Right kidney (tissue), 1 donor: ENCODE data around the gene RMND5A.
A peak's percentile ranks its signal among the peaks of the same experiment; 100 is the strongest.

ENCODE experiments used
- DNase-seq: peaks from one replicate; pipeline ENCODE4 v3.0.0-alpha.2; 2016

RMND5A gene

DNA sequence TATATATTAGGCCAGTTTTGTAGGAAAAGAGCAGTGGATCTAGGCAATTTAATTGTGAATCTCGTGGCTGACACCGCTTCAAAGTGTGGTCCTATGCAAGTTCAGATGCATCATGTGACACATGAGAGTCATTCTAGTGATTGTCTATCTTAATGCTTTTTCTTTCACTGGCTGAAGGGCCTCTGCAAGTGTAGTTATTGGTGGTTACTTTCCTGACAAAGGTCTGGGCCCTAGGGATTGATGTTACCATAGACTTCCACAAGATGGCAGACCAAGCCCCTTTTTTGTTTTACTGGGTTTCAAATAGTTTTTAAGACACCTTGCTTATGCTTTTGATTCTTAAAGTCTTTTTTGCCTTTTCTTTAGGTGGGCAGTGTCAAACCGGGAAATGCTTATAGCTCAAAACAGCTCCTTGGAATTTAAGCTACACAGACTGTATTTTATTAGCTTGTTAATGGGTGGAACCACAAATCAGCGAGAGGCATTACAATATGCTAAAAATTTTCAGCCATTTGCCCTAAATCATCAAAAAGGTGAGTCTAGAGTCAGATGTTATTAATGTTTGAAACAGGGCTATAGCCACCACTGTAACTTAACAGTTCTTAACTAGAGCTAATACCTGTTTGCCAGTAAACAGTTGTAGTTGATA, 44.7 kb downstream of the RMND5A start:
- no peak for DNase-seq

- DNase-seq: no peak
Measured at GRCh38 chr2:86765310-86765695, 45.2 kb downstream of the RMND5A start.

GRCh38 chr2:86768189-86768949, 48.3 kb downstream of the RMND5A start:
- no peak for DNase-seq

- no peak for DNase-seq
Measured at GRCh38 chr2:86769838-86770237, 49.7 kb downstream of the RMND5A start.

DNA sequence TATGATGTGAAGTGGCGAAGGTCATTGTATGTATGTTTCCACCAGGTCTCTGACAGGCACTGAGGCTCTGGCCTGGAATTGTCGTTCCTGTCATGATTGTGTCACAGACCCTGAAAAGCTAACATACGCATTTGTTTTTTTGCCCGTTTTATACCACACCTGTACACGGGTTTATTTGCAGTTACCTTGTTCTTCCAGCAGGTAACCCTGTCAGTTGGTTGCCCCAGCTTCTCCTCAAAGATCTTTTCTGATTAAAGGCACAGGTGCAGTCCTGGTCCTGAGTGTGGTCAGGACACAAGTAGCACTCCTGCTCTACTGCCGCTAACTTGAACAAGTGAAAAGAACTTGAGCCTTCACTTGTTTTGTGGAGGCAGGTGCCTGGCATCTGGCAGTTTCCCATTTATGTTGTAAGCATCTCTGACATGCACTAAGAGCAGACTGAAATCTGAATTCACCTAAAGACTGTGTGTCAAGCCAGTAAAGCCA, 50.8 kb downstream of the RMND5A start:
- DNase-seq: no peak

DNA sequence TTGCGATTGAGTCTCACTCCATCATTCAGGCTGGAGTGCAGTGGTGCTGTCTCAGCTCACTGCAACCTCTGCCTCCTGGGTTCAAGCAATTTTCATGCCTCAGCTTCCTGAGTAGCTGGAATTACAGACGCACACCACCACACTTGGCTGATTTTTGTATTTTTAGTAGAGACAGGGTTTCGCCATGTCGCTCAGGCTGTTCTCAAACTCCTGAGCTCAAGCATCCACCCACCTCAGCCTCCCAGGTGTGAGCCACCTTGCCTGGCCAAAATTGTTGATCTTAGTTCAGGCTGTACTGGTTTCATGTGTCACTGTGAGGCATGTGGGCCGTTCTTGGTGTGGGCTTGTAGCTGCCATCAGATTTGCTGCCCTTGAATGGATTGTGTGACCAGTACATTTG, 52.5 kb downstream of the RMND5A start:
- no peak for DNase-seq

DNA sequence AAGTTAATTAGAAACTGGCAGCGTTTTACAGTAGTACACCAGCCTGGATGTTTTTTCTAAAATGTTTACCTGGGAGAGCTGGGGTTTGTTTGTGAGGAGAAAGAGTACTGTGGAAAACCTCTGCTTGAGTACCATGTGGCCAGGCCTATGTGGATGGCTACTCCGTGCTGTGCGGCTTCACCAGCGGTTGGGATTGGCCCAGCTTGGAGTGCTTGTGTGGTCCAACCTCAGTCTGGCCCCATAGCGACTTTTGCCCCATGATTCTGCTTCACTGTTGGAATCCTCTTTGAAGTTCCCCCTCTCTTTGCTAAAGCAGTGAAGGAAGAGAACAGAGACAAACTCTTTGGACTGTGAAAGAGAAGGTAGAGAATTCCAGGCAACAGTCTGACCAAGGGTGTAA, 54.8 kb downstream of the RMND5A start:
- DNase-seq: no peak

- no peak for DNase-seq
Measured at GRCh38 chr2:86775338-86775737, 55.2 kb downstream of the RMND5A start.

GRCh38 chr2:86776532-86776931, 56.4 kb downstream of the RMND5A start:
- no peak for DNase-seq

DNA sequence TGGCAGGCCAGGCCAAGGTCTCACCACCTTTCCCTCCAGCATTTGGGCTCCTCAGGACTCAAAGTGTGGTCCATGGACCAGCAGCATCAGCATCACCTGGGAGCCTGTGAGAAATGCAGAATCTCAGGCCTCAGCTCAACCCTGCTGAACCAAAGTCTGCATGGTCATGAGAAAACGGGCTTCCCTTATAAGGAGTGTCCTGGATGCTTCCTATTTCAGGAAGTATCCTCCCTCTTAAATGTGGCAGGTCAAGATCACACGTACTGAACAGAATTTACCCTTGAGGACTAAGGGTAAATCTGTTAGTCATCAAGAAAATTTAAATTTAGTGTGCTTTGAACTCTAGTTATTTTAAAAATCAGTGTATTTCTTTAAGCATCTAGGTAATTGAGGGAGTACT, 58.9 kb downstream of the RMND5A start:
- DNase-seq: no peak

- no peak for DNase-seq
Measured at GRCh38 chr2:86779971-86780370, 59.9 kb downstream of the RMND5A start.

GRCh38 chr2:86781363-86781762, 61.3 kb downstream of the RMND5A start:
- DNase-seq: no peak

DNA sequence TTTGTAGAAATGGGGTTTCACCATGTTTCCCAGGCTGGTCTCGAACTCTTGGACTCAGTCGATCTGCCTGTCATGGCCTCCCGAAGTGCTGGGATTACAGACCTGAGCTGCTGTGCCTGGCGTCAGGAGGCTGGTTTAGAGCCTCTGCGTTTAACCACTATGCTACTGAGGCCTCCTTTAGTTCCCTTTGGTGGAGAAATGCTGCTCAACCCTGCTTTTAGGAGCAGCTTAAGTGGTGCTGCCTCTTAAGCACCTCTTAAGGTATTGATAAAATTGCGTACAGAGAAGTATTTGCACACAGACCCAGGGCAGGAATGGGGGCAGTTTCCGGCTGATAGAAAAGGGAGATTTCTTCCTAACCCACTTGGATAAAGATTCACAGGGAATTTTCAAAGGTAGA, 62.7 kb downstream of the RMND5A start:
- no peak for DNase-seq

DNA sequence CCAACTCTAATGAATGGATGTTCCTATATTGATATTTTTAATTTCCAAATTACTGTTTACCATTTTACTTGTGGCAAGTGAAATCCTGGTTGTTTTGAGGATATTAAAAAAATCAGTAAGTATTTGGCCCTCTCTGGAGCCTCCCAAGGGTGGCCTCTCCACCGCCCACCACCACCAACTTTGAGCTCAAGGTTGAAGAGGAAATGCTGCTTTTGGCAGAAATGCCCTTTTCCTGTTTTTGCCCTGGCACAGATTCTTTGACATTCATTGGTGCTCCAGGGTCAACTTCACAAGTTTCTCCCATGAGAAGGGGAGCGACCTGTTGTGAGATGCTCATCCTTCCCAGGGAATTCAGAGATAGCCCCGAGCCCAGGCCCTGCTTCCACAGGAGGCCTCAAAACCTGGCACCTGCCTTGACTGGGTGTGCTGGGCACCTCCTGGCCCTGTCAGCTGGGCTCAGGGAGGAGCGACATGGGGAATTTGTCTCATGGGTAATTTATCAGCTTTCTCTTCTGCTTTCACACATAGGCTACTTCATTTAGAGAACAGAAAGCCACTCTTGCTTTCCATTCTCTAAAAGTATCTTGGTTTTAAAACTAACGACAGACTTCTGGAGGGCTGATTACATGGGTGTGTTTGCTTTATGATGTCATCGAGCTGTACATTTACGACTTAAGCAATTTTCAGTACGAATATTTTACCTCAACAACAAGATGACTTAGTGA, 63.7 kb downstream of the RMND5A start:
- DNase-seq: no peak

DNA sequence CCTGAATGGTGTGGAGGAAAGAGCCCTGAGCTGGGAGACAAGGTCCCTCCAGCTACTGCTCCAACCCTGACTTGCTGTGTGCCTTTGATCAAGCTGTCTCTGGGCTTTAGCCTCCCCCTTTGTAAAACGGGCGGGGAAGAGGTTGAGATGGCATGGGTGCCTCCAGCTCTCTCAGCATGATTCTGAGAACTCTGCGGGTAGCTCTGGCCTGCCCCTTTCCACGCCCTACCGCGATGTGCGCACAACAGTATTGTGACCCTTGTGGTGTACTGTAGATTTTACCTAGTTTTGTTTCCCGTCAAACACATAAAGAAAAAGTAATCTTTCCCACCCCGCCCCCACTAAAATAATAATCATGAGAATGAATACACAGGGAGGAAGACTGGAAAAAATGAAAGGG, 65.4 kb downstream of the RMND5A start:
- DNase-seq: no peak

DNA sequence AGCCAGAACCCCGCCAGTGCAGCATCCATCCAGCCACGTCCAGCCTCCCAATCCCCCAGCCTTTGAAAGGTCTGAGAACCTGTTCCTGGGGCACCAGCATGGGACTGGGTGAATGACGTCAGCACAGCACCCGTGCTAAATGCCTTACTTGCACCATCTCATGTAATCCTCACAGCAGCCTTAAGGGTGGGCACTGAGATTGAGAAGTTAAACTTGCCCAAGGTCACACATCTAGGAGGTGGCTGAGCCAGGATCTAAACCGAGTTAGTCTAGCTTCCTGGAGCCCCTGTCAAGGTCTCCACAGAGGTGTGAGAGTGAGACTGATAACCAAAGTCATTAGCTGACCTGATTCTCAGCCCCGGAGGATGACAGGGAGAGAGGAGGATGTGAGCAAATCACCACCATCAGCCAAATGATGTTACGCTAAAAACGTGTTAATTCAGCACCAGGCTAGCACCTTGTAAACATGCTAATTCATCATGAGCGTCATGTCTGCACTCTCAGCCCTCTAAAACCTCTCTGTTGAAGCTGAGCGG, 66.0 kb downstream of the RMND5A start:
- DNase-seq: no peak

DNA sequence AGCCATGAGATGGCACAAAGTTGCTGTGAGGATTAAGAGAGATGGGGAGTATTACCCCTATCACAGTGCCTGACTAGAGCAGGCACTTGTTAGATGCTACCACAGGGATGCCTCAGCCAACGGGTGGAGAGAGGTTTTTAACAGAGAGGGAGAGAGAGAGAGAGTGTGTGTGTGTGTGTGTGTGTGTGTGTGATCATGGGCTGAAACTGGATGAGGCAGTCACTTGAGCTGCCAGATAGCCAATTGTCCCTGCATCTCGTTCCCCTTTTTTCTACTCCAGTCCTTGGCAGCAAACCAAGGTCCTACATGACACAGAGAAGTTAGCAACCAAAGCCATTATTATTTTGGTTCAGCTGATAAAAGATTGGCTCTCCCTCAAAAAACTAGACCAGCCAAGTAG, 67.6 kb downstream of the RMND5A start:
- DNase-seq: peak; percentile 8

DNA sequence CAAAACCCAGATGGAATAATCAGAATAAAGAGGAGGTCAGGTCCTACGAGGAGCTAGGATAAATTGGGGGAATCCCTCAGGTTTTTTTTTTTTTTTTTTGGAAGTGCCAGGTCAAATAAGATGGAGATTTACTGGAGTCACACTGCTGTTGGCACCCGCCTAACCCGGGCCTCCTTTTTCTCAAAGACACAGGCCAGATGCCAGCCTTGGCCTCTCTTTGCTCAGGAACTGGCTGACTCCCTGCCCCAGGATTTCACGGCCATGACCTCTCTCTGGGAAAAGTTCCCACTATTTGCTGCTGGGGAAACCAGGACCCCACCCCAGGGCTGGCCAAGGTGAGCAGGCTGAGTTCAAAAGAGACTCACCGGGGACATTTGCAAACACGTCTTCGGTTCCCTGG, 68.1 kb downstream of the RMND5A start:
- no peak for DNase-seq

- DNase-seq: peak; percentile 62
Measured at GRCh38 chr2:86788881-86789686, 69.0 kb downstream of the RMND5A start.

DNA sequence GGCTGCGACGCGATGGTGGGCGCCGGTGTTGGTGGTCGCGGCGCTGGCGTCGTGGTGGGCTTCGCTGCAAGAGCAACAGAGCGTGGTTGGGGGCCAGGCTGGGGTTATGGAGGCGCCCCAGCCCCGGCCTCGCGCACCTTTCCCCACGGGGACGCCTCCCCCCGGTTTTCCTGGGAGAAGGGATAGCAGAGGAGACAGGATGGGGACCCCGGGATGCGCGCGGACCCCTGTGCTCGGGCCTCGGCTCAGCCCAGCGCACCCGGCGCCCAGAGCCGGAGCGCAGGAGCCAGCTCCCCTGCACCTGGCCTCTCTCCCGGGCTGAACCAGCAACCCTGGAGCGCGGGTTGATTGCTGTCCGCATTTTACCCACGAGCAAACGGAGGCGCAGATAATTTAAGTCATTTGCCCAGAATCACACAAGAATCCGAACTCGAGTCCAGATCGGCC, 69.6 kb downstream of the RMND5A start:
- no peak for DNase-seq

DNA sequence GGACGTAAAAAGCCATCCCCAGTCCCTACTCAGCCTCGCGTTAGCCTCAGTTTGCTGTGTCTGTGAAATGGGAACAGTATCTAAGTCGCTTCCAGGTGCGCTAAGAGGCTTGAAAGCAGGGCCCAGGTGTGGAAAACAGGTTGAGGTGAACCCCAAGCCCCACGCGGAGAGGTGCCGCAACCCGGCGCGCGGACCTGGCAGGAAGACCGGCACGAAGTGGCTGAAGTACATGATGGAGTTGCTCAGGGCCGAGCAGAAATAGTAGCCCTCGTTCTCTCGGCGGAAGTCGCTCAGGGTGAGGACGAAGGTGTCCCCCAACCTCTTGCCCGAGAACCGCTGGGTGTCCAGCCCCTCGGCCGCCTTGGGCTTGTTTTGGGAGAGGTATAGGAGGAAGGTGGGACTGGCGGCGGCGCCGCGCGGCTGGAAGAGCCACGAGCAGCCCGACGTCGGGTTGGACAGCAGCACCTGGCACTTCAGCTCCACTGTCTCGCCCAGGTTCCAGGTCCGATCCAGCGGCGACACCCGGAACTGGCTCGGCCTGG, 70.1 kb downstream of the RMND5A start:
- DNase-seq: peak; percentile 53
